HG03103 (cell line): ENCODE measurements around the gene DTNB.
"Not testable (repeated sequence)": the region's sequence is repeated elsewhere in the genome, so short reads cannot be mapped to it uniquely, and the experiment has no call there.

Source experiments
- ATAC-seq: cut with Tn5 transposase; IDR thresholded peaks from one replicate; pipeline ENCODE4 v1.9.1; 2021; ENCODE audit warnings: low read depth; ENCODE audit not compliant: unreplicated experiment

DTNB gene

DNA sequence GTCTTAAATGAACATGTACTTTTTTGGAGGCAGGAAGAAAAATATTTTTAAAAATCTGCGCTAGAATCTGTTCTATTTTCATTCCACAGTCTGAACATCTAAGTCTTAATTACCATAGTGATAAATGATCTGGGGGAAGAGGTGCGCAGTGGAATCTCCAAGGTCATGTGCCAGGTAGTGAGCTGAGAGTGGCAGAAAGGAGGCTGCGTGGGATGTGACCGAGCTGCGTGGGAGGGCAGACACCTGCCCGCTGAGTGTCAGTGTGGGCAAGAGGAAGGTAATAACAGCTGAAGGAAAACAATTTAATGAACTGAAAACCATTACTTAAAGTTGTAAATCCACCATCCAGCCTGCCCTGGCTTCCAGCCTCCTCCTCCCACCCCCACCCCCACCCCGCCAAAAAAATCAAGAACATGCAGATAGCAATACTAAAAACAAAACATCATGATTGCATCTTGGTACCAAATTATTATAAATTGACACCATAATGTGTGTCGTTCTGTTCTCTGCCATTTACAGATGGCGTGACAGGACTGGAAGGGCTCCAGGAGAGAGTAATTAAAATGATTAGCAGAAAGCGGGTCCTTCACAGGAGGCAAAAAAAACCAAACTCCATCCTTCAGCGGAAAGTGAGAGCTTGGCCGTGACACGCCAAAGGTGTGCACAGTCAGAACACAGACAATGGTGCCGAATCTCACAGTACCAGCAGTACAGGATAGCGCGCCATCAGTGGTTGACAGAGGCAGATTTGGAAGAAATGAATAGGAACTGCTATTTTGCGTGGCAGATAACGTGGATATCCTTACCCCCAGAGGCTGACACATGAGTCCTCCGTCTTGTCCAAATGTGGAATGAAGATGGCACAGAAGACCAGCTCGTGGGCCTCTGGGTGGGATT, 11.4 kb upstream of the DTNB start:
- ATAC-seq, result no peak

GRCh38 chr2:25682082-25682481, 8.7 kb upstream of the DTNB start:
- ATAC-seq, result no peak

DNA sequence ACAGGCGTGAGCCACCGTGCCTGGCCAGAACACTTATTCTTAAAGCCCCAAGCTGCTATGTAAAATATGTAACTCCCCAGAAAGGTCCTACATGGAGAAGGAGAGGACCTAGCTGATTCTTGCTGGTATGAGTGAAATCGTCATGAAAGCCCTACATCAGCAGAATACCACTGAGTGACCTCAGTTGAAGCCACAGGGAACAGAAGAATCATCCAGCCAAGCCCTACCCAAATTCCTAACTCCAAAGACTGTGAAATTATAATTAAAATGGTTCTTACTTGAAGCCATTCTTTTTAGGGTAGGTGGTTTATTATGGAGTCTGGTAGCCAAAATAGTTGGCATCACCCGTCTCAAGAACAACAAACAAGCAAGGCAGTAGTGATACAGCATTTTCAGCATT, 4.5 kb upstream of the DTNB start:
- no peak for ATAC-seq

- no peak for ATAC-seq
Measured at GRCh38 chr2:25674077-25674362, 643 bp upstream of the DTNB start.

- ATAC-seq, result peak; percentile 42
Measured at GRCh38 chr2:25672494-25673299, 680 bp downstream of the DTNB start.

GRCh38 chr2:25671622-25672021, 1.8 kb downstream of the DTNB start:
- ATAC-seq, result no peak

GRCh38 chr2:25669520-25669919, 3.9 kb downstream of the DTNB start:
- ATAC-seq, result no peak

- ATAC-seq, result no peak
Measured at GRCh38 chr2:25666218-25666617, 7.2 kb downstream of the DTNB start.

DNA sequence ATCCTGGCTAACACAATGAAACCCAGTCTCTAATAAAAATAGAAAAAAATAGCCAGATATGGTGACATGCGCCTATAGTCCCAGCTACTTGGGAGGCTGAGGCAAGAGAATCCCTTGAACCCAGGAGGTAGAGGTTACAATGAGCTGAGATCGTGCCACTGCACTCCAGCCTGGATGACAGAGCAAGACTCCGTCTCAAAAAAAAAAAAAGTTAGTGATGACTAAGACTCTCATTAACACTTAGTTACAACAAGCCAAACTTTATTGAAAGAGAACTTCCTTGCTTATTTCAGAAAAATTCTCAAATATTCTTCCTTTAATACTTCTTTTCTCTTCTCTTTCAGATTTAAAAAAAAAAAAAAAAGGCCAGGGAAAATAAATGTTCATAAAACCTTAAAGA, 7.9 kb downstream of the DTNB start:
- not testable (repeated sequence) for ATAC-seq

DNA sequence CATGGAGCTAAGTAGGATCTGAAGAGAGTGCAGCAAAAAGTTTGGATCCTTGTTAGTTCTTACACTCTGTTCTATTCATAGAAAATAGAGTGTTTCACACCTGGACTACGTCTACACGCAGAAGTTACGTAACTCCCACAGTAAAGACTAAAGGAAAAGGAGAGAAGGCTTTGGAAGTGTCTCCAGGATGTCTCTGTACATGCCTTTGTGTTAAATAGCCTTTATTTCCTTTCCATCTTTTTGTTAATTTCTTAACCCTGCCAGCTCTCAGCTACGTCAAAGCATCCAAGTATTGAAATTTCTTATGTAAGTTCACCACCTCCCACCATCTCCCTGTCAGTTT, 8.4 kb downstream of the DTNB start:
- no peak for ATAC-seq

DNA sequence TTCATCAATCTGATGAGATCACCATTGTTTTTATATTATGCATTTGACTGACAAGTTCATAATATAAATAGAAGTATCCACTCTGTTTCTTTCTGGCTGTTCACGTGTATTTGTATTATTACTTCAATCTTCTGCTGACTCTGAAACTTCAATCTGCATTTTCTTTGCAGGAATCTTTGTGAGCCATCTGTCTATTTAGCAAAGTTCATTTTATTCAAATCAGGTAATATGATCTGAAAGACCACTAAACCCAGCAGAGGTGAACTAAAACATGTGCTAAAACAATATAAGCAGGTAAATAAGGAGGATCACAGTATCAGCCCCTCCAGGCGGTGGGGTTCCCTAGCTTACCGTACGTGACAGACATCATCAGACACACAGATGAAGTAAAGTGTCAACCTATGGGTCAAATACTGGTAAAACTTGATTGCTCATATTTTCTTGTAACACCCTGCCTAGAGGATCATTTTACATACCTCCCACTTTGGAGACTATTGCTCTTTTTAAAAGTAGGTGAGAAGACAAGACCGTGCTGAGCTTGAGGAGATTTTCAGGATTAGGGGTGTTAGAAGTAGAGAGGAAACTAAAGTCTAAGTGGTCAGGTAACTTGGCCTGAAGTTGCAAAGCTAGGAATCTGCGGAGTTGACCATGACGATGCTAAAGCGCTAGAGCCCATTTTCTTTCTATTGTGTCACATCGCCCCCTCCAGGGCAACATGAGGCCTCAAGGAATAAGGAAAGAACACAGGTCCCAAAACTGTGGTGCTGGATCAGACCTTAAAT, 9.0 kb downstream of the DTNB start:
- ATAC-seq, result no peak

DNA sequence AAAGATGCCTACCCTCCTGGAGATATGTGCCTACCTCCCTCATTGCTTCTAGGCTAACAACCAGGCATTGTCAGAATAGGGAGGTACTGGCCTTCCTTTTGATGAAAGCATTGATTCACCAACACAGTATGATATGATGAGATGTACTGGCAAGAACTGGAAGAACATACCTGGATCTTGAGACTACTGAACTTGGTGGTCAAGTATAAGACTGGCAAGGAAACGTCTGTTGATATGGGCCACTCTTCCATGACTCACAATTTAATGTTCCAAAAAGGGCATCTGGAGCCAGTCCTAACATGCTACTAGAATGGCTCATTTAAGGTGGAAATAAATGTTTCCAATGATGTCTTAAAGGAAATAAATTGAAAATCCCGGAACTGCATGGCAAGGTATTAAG, 18.1 kb downstream of the DTNB start:
- ATAC-seq, result no peak

DNA sequence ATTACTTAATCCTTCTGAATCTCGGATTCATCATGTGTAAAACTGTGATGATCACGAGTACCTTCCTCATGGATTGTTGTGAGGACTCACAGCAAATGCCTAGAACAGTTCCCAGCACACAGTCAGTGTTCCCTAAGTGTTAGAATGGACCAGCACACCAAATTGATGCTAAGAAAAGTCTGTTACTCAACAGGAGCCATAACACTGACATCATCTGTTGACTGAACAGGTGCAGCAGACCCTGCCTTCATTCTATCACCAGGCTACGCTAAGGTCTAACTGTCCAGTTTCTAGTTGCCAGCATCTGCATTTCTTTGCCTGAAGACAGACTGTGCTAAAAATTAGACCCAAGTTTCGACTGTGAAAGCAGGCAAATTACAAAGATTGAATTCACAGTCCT, 18.6 kb downstream of the DTNB start:
- ATAC-seq, result no peak

GRCh38 chr2:25651782-25652455, 21.5 kb downstream of the DTNB start:
- no peak for ATAC-seq

- no peak for ATAC-seq
Measured at GRCh38 chr2:25651066-25651465, 22.3 kb downstream of the DTNB start.

GRCh38 chr2:25650256-25650655, 23.1 kb downstream of the DTNB start:
- no peak for ATAC-seq

GRCh38 chr2:25649786-25650185, 23.6 kb downstream of the DTNB start:
- no peak for ATAC-seq

DNA sequence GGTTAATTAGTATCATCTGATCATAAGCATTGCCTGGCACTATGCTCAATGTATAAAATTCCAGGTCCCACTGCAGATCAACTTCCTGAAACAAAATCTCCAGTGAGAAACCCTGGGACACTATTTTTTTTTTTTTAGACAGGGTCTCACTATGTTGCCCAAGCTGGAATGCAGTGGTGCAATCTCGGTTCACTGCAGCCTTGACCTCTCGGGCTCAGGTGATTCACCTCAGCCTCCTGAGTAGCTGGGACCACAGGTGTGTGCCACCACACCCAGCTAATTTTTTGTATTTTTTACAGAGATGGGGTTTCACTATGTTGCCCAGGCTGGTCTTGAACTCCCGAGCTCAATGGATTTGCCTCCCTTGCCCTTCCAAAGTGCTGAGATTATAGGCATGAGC, 31.1 kb downstream of the DTNB start:
- no peak for ATAC-seq

DNA sequence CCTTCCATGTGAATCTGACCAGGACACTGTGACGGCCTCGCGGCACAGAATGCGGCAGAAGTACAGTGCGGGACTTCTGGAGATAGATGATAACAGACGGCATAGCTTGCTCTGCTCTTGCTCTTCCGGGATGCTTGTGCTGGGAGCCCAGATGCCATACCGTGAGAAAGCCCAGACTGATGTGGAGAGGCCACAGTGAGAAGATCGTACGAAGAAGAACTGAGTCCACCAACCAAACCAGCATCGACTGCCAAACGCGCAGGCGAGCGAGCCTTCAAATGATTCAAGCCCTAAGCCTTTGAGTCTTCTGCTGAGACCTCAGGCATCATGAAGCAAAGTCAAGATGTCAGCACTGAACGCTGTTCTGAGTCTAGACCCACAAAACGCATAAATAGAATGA, 33.7 kb downstream of the DTNB start:
- ATAC-seq, result no peak

DNA sequence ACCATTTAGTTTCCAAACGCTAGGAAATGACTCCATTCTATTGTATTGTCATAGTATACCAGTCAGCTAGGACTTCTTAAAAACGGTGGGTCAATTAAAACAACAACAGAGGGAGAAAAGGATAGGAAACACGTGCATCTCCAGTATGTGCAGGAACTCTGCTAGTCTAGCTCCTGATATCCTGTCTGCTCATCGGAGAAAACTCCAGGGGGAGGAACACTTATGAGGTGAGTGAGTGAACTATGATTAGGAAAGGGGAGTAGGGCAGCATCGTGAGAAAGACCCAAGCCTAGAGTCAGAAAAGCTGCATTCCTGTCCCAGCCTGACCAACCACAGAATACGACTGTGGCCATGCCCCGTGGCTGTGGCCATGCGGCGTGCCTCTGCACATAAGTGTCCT, 34.2 kb downstream of the DTNB start:
- ATAC-seq, result no peak

DNA sequence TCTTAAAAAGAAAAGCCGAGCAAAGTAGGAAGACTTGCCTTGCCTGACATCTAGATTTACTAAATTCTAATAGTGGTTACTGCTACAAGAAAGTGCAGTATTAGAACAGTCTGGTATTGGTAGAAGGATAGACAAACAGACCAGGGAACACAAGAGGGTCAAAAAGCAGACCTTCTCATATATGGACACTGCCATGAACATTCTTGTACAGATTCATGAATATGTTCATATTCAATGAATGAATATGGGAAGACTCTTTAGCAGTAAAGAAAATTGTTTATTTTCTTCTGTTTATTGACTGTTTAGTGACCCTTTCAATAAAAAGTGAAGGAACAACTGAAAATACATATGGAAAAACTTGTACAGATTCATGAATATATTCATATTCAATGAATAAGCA, 37.6 kb downstream of the DTNB start:
- ATAC-seq, result no peak
